Pons (tissue), 1 donor: Measurements from ENCODE around the gene SYT10.
"Not testable (repeated sequence)": the region's sequence is repeated elsewhere in the genome, so short reads cannot be mapped to it uniquely, and the experiment has no call there.

Experiments
- DNase-seq: peaks from one replicate; pipeline ENCODE4 v3.0.0-alpha.2; 2016; ENCODE audit warnings: low spot score

SYT10 gene

GRCh38 chr12:33349791-33350190 lies 89.8 kb downstream of the SYT10 start:
- no peak for DNase-seq

GRCh38 chr12:33331961-33332398 lies 107.6 kb downstream of the SYT10 start:
- not testable (repeated sequence) for DNase-seq

GRCh38 chr12:33330940-33331339 lies 108.7 kb downstream of the SYT10 start:
- DNase-seq = no peak
